GM18511 (cell line): Measurements from ENCODE around the gene VWA2.

Experiments
- ATAC-seq: cut with Tn5 transposase; IDR thresholded peaks from one replicate; pipeline ENCODE4 v1.9.1; 2021; ENCODE audit warnings: mild to moderate bottlenecking, moderate library complexity; ENCODE audit not compliant: unreplicated experiment

Gene VWA2

DNA sequence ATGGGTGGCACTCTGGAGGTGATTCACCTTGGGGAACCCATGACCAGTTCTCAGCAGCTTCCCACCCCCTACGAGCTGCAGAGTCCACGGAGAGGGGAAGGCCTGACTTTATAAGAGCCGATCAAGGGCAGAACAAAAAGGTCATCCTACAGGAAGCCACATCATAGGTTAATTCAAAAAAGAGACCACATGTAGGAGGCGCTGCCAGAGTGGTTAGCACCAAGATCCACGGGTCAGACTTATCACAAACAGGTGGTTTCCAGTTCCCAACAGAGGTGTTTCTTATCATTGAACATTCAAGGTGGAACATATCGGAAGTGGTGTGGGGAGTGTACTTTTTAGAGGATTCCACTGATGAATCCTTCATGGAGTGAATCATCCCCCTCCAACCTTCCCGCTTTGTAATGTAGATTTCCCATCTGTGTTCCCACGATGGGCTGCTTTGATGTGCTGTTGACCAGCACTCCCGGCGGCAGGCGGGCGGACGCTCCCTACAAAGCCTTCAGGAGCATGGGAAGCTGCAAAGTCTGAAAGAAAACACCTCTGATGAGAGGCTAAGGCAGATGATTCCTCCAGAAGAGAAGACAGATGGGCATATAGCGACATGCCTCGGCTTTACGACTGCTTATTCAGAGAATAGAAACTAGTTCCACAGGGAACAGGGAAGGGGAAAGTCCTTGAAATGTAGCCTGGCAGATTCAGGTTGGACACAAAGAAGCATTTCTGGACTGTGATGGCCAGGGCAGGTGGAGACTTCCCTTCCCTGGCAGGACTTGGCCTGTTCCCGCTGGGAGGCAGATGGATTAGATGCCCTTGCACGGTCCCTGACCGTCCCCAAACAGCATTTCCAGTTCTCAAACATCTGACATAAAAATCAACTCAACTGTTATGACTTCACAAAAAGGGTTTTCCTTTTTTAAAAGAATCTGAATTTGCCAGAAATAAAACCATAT is 98.7 kb downstream of the VWA2 start:
- no peak for ATAC-seq

DNA sequence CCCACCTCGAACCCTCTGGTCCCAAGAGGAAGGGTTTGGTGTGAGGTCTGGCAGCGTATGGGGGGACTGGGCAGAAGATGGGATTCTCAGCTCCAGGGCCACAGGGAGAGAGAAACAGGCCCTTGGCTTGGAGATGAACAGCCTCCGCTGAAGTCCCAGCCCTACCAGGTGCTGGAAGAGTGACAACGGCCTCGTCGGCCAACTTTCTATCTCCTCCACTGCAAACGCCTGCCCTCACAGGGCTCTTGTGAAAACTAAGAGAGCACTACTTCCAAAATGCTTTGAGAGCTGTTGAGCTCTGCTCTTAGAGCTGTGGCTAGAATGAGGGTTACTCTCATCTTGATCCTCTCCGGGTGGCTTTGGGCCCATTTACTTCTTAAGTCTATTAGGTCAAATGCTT is 101.8 kb downstream of the VWA2 start:
- no peak for ATAC-seq
